DOHH2 (cell line): Measurements from ENCODE around the gene ADAMTSL1.

Source experiments
- H3F3A ChIP-seq: fragments of 200-600 bp; sonication (generic), shearing (Covaris generic); 2 replicates; pipeline ENCODE4 v1.6.0; 2016; ENCODE audit warnings: antibody characterized with exemption, mild to moderate bottlenecking; ENCODE audit not compliant: control insufficient read depth, insufficient read depth
- H3K27ac ChIP-seq: fragments of 200-600 bp; sonication (generic); 2 replicates; pipeline ENCODE4 v1.5.1; 2014; ENCODE audit warnings: low read depth, mild to moderate bottlenecking, low read length, moderate library complexity
- H3K27me3 ChIP-seq: fragments of 200-600 bp; sonication (generic); 2 replicates; pipeline ENCODE4 v1.6.1; 2014; ENCODE audit warnings: mild to moderate bottlenecking, low read length, mixed read lengths; ENCODE audit not compliant: control insufficient read depth
- H3K36me3 ChIP-seq: fragments of 200-600 bp; sonication (generic); 2 replicates; pipeline ENCODE4 v1.6.1; 2014; ENCODE audit warnings: mild to moderate bottlenecking, low read length, moderate library complexity, mixed read lengths; ENCODE audit not compliant: control insufficient read depth
- H3K4me1 ChIP-seq: fragments of 200-600 bp; sonication (generic); 2 replicates; pipeline ENCODE4 v1.6.1; 2014; ENCODE audit warnings: mild to moderate bottlenecking, low read length, mixed read lengths; ENCODE audit not compliant: control insufficient read depth
- H3K4me2 ChIP-seq: fragments of 200-600 bp; sonication (generic); 2 replicates; pipeline ENCODE4 v1.6.0; 2014; ENCODE audit warnings: mild to moderate bottlenecking, low read length, moderate library complexity
- H3K4me3 ChIP-seq: fragments of 200-600 bp; sonication (generic); 2 replicates; pipeline ENCODE4 v1.5.1; 2014; ENCODE audit warnings: mild to moderate bottlenecking, low read length, mixed read lengths
- H3K79me2 ChIP-seq: fragments of 200-600 bp; sonication (generic); 2 replicates; pipeline ENCODE4 v1.6.1; 2014; ENCODE audit warnings: mild to moderate bottlenecking, low read length, mixed read lengths; ENCODE audit not compliant: control insufficient read depth
- H3K9me2 ChIP-seq: fragments of 200-600 bp; sonication (generic); replicated peaks from 2 replicates; pipeline ENCODE4 v1.6.1; 2014; ENCODE audit warnings: mild to moderate bottlenecking, low read length, mixed read lengths; ENCODE audit not compliant: control insufficient read depth
- H3K9me3 ChIP-seq: fragments of 200-600 bp; sonication (generic); 2 replicates; pipeline ENCODE4 v1.6.1; 2014; ENCODE audit warnings: antibody characterized with exemption, low read length, mixed read lengths; ENCODE audit not compliant: control insufficient read depth, insufficient read depth
- H4K20me1 ChIP-seq: fragments of 200-600 bp; sonication (generic); 2 replicates; pipeline ENCODE4 v1.6.0; 2014; ENCODE audit warnings: low read depth, mild to moderate bottlenecking, antibody characterized with exemption, low read length, moderate library complexity; ENCODE audit not compliant: control insufficient read depth, insufficient read depth
- EZH2phosphoT487 ChIP-seq: fragments of 200-600 bp; sonication (generic); IDR thresholded peaks from 2 replicates; pipeline ENCODE4 v1.6.1; 2017; ENCODE audit warnings: borderline replicate concordance, mild to moderate bottlenecking, antibody characterized with exemption, low read length, moderate library complexity, mixed read lengths
- TF ChIP-seq, protein P1 (sequence below): fragments of 200-600 bp; sonication (generic); IDR thresholded peaks from one replicate; pipeline ENCODE4 v1.5.1; 2014; ENCODE audit warnings: antibody characterized with exemption, mild to moderate bottlenecking, low read depth, low read length; ENCODE audit not compliant: poor library complexity, severe bottlenecking

Gene ADAMTSL1

DNA sequence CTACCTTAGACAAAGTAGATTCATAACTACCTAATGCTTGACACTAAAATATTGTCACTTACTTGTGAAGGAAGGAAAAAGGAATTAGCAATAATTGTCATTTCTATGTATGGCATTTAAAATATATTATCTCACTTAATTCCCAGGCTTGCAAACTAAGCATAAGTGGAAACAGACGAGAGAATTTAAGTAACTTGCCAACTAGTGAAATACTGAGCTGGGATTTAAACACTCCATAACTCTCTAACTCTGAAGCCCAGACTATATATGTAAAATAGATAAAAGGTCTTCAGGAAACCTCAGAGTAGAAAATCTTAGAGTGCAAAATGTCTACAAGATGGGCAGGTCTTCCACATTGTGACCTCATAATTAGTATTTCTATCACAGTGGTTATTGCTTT lies 301.3 kb downstream of the ADAMTSL1 start:
- no peaks in the 10 kb centered on the region for H3K9me3 ChIP-seq
- H3K4me3 ChIP-seq: no peak overlapping the region
- no peak overlapping the region for H3K27ac ChIP-seq
- H3K4me2 ChIP-seq: no peak overlapping the region
- no peaks in the 10 kb centered on the region for H3K36me3 ChIP-seq
- H3K79me2 ChIP-seq: no peaks in the 10 kb centered on the region
- no peaks in the 10 kb centered on the region for H3K9me2 ChIP-seq
- H3K4me1 ChIP-seq: no peaks in the 10 kb centered on the region
- H3F3A ChIP-seq: no peaks in the 10 kb centered on the region
- no peaks in the 10 kb centered on the region for H3K27me3 ChIP-seq
- no peaks in the 10 kb centered on the region for H4K20me1 ChIP-seq
- no peak for TF ChIP-seq EZH2phosphoT487
- TF ChIP-seq, protein P1, sequence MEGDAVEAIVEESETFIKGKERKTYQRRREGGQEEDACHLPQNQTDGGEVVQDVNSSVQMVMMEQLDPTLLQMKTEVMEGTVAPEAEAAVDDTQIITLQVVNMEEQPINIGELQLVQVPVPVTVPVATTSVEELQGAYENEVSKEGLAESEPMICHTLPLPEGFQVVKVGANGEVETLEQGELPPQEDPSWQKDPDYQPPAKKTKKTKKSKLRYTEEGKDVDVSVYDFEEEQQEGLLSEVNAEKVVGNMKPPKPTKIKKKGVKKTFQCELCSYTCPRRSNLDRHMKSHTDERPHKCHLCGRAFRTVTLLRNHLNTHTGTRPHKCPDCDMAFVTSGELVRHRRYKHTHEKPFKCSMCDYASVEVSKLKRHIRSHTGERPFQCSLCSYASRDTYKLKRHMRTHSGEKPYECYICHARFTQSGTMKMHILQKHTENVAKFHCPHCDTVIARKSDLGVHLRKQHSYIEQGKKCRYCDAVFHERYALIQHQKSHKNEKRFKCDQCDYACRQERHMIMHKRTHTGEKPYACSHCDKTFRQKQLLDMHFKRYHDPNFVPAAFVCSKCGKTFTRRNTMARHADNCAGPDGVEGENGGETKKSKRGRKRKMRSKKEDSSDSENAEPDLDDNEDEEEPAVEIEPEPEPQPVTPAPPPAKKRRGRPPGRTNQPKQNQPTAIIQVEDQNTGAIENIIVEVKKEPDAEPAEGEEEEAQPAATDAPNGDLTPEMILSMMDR: no peak

DNA sequence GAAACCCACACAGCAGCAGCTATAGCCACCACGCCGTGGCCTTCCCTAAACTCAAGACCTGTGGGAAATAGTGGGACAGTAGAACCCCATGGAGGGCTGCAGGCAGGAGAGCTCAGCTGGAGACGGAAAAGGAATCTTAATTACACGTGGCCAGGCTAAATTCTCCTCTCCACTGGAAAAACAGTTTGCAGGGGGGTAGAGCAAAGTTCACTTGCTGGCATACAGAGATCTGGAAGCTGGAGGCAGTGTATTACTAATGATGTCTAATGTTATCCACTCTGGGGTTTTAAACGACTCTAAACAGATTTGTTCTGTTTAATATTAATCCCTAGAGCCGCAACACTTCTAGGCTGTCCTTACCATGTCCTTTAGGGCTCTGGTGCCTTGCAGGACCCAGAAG lies 302.0 kb downstream of the ADAMTSL1 start:
- H3K4me1 ChIP-seq: no peaks in the 10 kb centered on the region
- no peaks in the 10 kb centered on the region for H4K20me1 ChIP-seq
- H3K4me2 ChIP-seq: no peak overlapping the region
- H3K4me3 ChIP-seq: no peak overlapping the region
- no peaks in the 10 kb centered on the region for H3K9me2 ChIP-seq
- no peaks in the 10 kb centered on the region for H3K27me3 ChIP-seq
- no peaks in the 10 kb centered on the region for H3K9me3 ChIP-seq
- TF ChIP-seq EZH2phosphoT487: no peak
- TF ChIP-seq, protein P1: no peak
- no peak overlapping the region for H3K27ac ChIP-seq
- no peaks in the 10 kb centered on the region for H3F3A ChIP-seq
- H3K36me3 ChIP-seq: no peaks in the 10 kb centered on the region
- H3K79me2 ChIP-seq: no peaks in the 10 kb centered on the region

DNA sequence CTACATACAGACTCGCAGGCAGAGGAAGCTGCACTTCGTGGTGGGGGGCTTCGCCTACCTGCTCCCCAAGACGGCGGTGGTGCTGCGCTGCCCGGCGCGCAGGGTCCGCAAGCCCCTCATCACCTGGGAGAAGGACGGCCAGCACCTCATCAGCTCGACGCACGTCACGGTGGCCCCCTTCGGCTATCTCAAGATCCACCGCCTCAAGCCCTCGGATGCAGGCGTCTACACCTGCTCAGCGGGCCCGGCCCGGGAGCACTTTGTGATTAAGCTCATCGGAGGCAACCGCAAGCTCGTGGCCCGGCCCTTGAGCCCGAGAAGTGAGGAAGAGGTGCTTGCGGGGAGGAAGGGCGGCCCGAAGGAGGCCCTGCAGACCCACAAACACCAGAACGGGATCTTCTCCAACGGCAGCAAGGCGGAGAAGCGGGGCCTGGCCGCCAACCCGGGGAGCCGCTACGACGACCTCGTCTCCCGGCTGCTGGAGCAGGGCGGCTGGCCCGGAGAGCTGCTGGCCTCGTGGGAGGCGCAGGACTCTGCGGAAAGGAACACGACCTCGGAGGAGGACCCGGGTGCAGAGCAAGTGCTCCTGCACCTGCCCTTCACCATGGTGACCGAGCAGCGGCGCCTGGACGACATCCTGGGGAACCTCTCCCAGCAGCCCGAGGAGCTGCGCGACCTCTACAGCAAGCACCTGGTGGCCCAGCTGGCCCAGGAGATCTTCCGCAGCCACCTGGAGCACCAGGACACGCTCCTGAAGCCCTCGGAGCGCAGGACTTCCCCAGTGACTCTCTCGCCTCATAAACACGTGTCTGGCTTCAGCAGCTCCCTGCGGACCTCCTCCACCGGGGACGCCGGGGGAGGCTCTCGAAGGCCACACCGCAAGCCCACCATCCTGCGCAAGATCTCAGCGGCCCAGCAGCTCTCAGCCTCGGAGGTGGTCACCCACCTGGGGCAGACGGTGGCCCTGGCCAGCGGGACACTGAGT lies 303.2 kb downstream of the ADAMTSL1 start:
- Histone ChIP-seq H3F3A (no peaks in the 10 kb centered on the region), H3K79me2 (no peaks in the 10 kb centered on the region), H3K4me1 (no peaks in the 10 kb centered on the region), H4K20me1 (no peaks in the 10 kb centered on the region), H3K4me2 (no peak overlapping the region), H3K9me2 (no peaks in the 10 kb centered on the region), H3K27ac (no peak overlapping the region), H3K4me3 (no peak overlapping the region), H3K36me3 (no peaks in the 10 kb centered on the region), H3K9me3 (no peaks in the 10 kb centered on the region), H3K27me3 (no peaks in the 10 kb centered on the region)
- no peak for TF ChIP-seq EZH2phosphoT487
- TF ChIP-seq, protein P1: no peak
